Astrocyte (in vitro differentiated cells and primary cell): ENCODE data around the gene APOA1.

Source experiments
- EZH2 ChIP-seq: IDR thresholded peaks from 2 replicates; pipeline ENCODE4 v1.6.1; 2012; ENCODE audit warnings: mild to moderate bottlenecking, low read length, inconsistent platforms; ENCODE audit not compliant: insufficient read depth
- TF ChIP-seq, protein P1 (sequence below): IDR thresholded peaks from 2 replicates; pipeline ENCODE4 v1.5.1; 2011; ENCODE audit warnings: low read depth, mild to moderate bottlenecking, inconsistent platforms, low read length, moderate library complexity; ENCODE audit not compliant: insufficient read depth

DNA sequence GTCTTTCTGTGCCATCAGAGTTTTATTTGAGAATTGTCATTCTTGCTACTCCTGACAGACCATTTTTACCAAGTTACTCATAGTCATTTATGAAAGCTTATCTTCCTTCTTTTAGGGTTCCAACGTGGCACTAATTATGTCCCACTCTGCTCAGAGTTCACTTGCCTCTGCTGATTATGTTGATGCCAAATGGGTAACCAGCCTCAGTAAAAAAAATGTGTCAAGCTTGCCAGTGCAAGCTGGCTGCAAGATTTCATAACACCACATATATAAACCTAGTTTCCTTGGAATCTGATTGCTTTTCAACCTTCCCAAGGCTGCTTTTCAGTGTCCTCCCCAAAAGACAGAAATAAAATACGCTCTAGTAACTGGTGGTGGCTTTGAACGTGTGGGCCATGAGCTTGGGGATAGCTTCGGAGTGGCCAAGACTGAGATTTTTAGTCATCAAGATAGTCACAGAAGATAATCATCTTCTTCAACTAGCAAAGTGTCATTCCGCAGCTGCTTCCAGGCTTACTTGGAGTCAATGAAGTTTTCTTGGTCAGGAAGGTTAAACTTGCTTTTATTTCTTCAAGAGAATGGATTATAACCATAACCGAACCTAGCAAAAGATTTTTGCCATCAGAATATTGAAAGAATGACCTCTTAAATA, 29.5 kb upstream of the APOA1 start:
- TF ChIP-seq, protein P1, sequence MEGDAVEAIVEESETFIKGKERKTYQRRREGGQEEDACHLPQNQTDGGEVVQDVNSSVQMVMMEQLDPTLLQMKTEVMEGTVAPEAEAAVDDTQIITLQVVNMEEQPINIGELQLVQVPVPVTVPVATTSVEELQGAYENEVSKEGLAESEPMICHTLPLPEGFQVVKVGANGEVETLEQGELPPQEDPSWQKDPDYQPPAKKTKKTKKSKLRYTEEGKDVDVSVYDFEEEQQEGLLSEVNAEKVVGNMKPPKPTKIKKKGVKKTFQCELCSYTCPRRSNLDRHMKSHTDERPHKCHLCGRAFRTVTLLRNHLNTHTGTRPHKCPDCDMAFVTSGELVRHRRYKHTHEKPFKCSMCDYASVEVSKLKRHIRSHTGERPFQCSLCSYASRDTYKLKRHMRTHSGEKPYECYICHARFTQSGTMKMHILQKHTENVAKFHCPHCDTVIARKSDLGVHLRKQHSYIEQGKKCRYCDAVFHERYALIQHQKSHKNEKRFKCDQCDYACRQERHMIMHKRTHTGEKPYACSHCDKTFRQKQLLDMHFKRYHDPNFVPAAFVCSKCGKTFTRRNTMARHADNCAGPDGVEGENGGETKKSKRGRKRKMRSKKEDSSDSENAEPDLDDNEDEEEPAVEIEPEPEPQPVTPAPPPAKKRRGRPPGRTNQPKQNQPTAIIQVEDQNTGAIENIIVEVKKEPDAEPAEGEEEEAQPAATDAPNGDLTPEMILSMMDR, result no peak
- no peak for TF ChIP-seq EZH2
